OCI-LY1 (cell line): ENCODE data around the gene LCN12.

Experiments used
- CTCF ChIP-seq: fragments of 200-600 bp; sonication (generic), shearing (Covaris generic); IDR thresholded peaks from 2 replicates; pipeline ENCODE4 v1.5.1; 2017; ENCODE audit warnings: mild to moderate bottlenecking, antibody characterized with exemption, low read length, moderate library complexity, mixed read lengths
- EZH2 ChIP-seq: fragments of 200-600 bp; sonication (generic), shearing (Covaris generic); IDR thresholded peaks from 2 replicates; pipeline ENCODE4 v1.8.0; 2017; ENCODE audit warnings: borderline replicate concordance, mixed run types, mild to moderate bottlenecking, antibody characterized with exemption, low read length, moderate library complexity, mixed read lengths

- TF ChIP-seq CTCF (no peak), EZH2 (no peak)
Measured at GRCh38 chr9:136944212-136944518, 7.9 kb upstream of the LCN12 start.
